Large intestine (tissue), 3 donors: ENCODE results near the gene FBXW9. TPM values are rescaled to one million over a fixed set of nuclear protein-coding genes. Genes with fewer than 3 reads are reported as not detected.
A peak's percentile ranks its signal among the peaks of the same experiment; 100 is the strongest.
"Not testable (repeated sequence)": the region's sequence is repeated elsewhere in the genome, so short reads cannot be mapped to it uniquely, and the experiment has no call there.

ENCODE experiments used
- DNase-seq, 2 donors: peaks; one replicate each; pipeline versions ENCODE4 v3.0.0 to v3.0.0-alpha.2; 2013
- H3K27ac ChIP-seq: one replicate; pipeline ENCODE4 v1.5.1; 2013; ENCODE audit warnings: low read length
- H3K27me3 ChIP-seq: 2 replicates; pipeline ENCODE4 v1.6.1; 2013; ENCODE audit warnings: low read length; ENCODE audit not compliant: control insufficient read depth, insufficient read depth
- H3K36me3 ChIP-seq: 2 replicates; pipeline ENCODE4 v1.6.1; 2013; ENCODE audit warnings: low read length; ENCODE audit not compliant: control insufficient read depth, insufficient read depth
- H3K4me1 ChIP-seq: one replicate; pipeline ENCODE4 v1.6.1; 2013; ENCODE audit warnings: low read length; ENCODE audit not compliant: control insufficient read depth, insufficient read depth
- H3K4me3 ChIP-seq: one replicate; pipeline ENCODE4 v1.5.1; 2013; ENCODE audit warnings: low read length
- H3K9me3 ChIP-seq: one replicate; pipeline ENCODE4 v1.6.1; 2013; ENCODE audit warnings: mild to moderate bottlenecking, low read depth, low read length, moderate library complexity; ENCODE audit not compliant: control insufficient read depth
- WGBS: methylation state at CpG from one replicate; pipeline ENCODE4 v1.1.5; 2013; ENCODE audit warnings: low lambda C conversion rate; ENCODE audit not compliant: insufficient coverage; 5-methylcytosine and 5-hydroxymethylcytosine counted together
- polyA plus RNA-seq: library from polyadenylated mRNA; unstranded; fragments of 120-200 nt; gene quantifications from one replicate; pipeline ENCODE4 v1.2.1, GENCODE V29; 2013

FBXW9 gene
- polyA plus RNA-seq, 1 donor = 9.5 TPM

- H3K4me3 ChIP-seq = no peak overlapping the region
- no CpG with 5 or more reads among the region's 2 CpGs for WGBS
- no peaks in the 10 kb centered on the region for H3K9me3 ChIP-seq
- H3K4me1 ChIP-seq = peaks cover 4% of the 10 kb centered on the region
- no peak overlapping the region for H3K27ac ChIP-seq
- peaks cover 26% of the 10 kb centered on the region for H3K36me3 ChIP-seq
- no peak for DNase-seq
- H3K27me3 ChIP-seq = no peaks in the 10 kb centered on the region
Measured at GRCh38 chr19:12726988-12727316, 30.5 kb upstream of the FBXW9 start.

- H3K4me3 ChIP-seq, H3K27ac ChIP-seq, DNase-seq, H3K9me3 ChIP-seq, H3K4me1 ChIP-seq, H3K27me3 ChIP-seq: not testable (repeated sequence)
- H3K36me3 ChIP-seq = peaks cover 20% of the 10 kb centered on the region
- WGBS = no CpG with 5 or more reads among the region's 10 CpGs
Measured at GRCh38 chr19:12725612-12726011, 29.2 kb upstream of the FBXW9 start.

GRCh38 chr19:12723641-12724426 lies 27.4 kb upstream of the FBXW9 start, which contains the start of gene TNPO2:
TSS of gene TNPO2 (minus strand) at chr19:12723932. CDS start at chr19:12720977, 2,955 bp downstream.
- peaks cover 9% of the 10 kb centered on the region for H3K4me1 ChIP-seq
- H3K36me3 ChIP-seq = peaks cover 17% of the 10 kb centered on the region
- H3K27ac ChIP-seq = peak within 1 kb of the TSS; percentile 69
- H3K9me3 ChIP-seq = no peaks in the 10 kb centered on the region
- WGBS = no CpG with 5 or more reads among the region's 28 CpGs
- DNase-seq = peak; percentile 60 to 74
- H3K4me3 ChIP-seq = peak within 1 kb of the TSS; percentile 83
- no peaks in the 10 kb centered on the region for H3K27me3 ChIP-seq

GRCh38 chr19:12723381-12723640 lies 26.9 kb upstream of the FBXW9 start:
- Histone ChIP-seq H3K4me1 (peaks cover 9% of the 10 kb centered on the region), H3K27ac (peak overlapping the region; percentile 69)

GRCh38 chr19:12722566-12723380 lies 26.3 kb upstream of the FBXW9 start:
- H3K4me3 ChIP-seq = peak overlapping the region; percentile 83
- no peaks in the 10 kb centered on the region for H3K27me3 ChIP-seq
- peaks cover 9% of the 10 kb centered on the region for H3K4me1 ChIP-seq
- peaks cover 18% of the 10 kb centered on the region for H3K36me3 ChIP-seq
- WGBS = 0% methylated on average over 3 of the region's 32 CpGs
- peak overlapping the region; percentile 82 for H3K27ac ChIP-seq
- DNase-seq = peak; percentile 98
- H3K9me3 ChIP-seq = no peaks in the 10 kb centered on the region

More at GRCh38 chr19:12723381-12723640, 26.9 kb upstream of the FBXW9 start:
- peaks cover 19% of the 10 kb centered on the region for H3K36me3 ChIP-seq
- no peaks in the 10 kb centered on the region for H3K27me3 ChIP-seq
- no CpG with 5 or more reads among the region's 7 CpGs for WGBS
- no peak for DNase-seq
- H3K4me3 ChIP-seq = peak overlapping the region; percentile 83
- no peaks in the 10 kb centered on the region for H3K9me3 ChIP-seq

GRCh38 chr19:12721656-12722565 lies 25.5 kb upstream of the FBXW9 start:
- Histone ChIP-seq H3K4me1 (peaks cover 9% of the 10 kb centered on the region), H3K9me3 (no peaks in the 10 kb centered on the region), H3K27ac (peak overlapping the region; percentile 82), H3K27me3 (no peaks in the 10 kb centered on the region), H3K36me3 (peaks cover 20% of the 10 kb centered on the region), H3K4me3 (peak overlapping the region; percentile 83)
- peak; percentile 50 to 80 for DNase-seq
- no CpG with 5 or more reads among the region's 65 CpGs for WGBS

- H3K9me3 ChIP-seq = no peaks in the 10 kb centered on the region
- peaks cover 26% of the 10 kb centered on the region for H3K36me3 ChIP-seq
- peak overlapping the region; percentile 82 for H3K27ac ChIP-seq
- H3K4me1 ChIP-seq = peaks cover 9% of the 10 kb centered on the region
- no CpG with 5 or more reads among the region's 59 CpGs for WGBS
- H3K4me3 ChIP-seq = peak overlapping the region; percentile 83
- DNase-seq = peak in 1 of 2 donors; percentile 51
- H3K27me3 ChIP-seq = no peaks in the 10 kb centered on the region
Measured at GRCh38 chr19:12720851-12721655, 24.6 kb upstream of the FBXW9 start.

- H3K4me1 ChIP-seq = peaks cover 9% of the 10 kb centered on the region
- no peak for DNase-seq
- H3K27ac ChIP-seq = peak overlapping the region; percentile 82
- H3K36me3 ChIP-seq = peaks cover 33% of the 10 kb centered on the region
- WGBS = no CpG with 5 or more reads among the region's 10 CpGs
- peak overlapping the region; percentile 83 for H3K4me3 ChIP-seq
- H3K27me3 ChIP-seq = no peaks in the 10 kb centered on the region
- H3K9me3 ChIP-seq = no peaks in the 10 kb centered on the region
Measured at GRCh38 chr19:12720296-12720695, 23.9 kb upstream of the FBXW9 start.

GRCh38 chr19:12715929-12716328 lies 19.5 kb upstream of the FBXW9 start:
- peaks cover 66% of the 10 kb centered on the region for H3K36me3 ChIP-seq
- no peaks in the 10 kb centered on the region for H3K27me3 ChIP-seq
- H3K4me1 ChIP-seq = peaks cover 5% of the 10 kb centered on the region
- H3K4me3 ChIP-seq = no peak overlapping the region
- peaks cover 3% of the 10 kb centered on the region for H3K9me3 ChIP-seq
- no peak for DNase-seq
- no CpG with 5 or more reads among the region's 3 CpGs for WGBS
- H3K27ac ChIP-seq = no peak overlapping the region
